ENCODE results near the gene SHISA6. TPM values are rescaled to one million over a fixed set of nuclear protein-coding genes. Genes with fewer than 3 reads are reported as not detected.
"Not testable (repeated sequence)": the region's sequence is repeated elsewhere in the genome, so short reads cannot be mapped to it uniquely, and the experiment has no call there.

Gene SHISA6
- total and polyA plus RNA-seq, 2 donors (not counting 1 experiment from before 2014, with no cell fraction given), result not detected

- Histone ChIP-seq H3K4me2 (ENCODE audit: extremely low read depth, insufficient read depth, low read length) (no peak overlapping the region), H3K4me1 (ENCODE audit: control insufficient read depth, extremely low read depth, insufficient read depth, low read length) (no peaks in the 10 kb centered on the region), H3K9ac (ENCODE audit: insufficient read depth, low read length) (no peak overlapping the region), H3K4me3 (replicated peaks in 1 of 4; ENCODE audit: control extremely low read depth in 1 of 4, insufficient read depth in 1 of 4, low read depth in 3 of 4, low read length in 4 of 4) (no peak overlapping the region), H3K27ac (ENCODE audit: insufficient read depth, low read length) (no peak overlapping the region), H3K27me3 (ENCODE audit: control insufficient read depth, insufficient read depth, low read length) (no peaks in the 10 kb centered on the region), H3K9me3 (ENCODE audit: control insufficient read depth, insufficient read depth, low read depth, low read length) (no peaks in the 10 kb centered on the region), H2AFZ (ENCODE audit: low read length) (no peak overlapping the region), H3K36me3 (ENCODE audit: control insufficient read depth, insufficient read depth, low read length) (no peaks in the 10 kb centered on the region), H3K79me2 (ENCODE audit: control insufficient read depth, insufficient read depth, low read length) (no peaks in the 10 kb centered on the region), H4K20me1 (ENCODE audit: control insufficient read depth, extremely low read depth, insufficient read depth, low read length) (no peaks in the 10 kb centered on the region)
- TF ChIP-seq EZH2 (IDR thresholded peaks at IDR 0.05; ENCODE audit: low read length, missing control alignments), result no peak
- no peak for TF ChIP-seq CTCF (conservative IDR thresholded peaks at IDR 0.05 in 1 of 2, IDR thresholded peaks at IDR 0.05 in 1 of 2; ENCODE audit: low read depth in 1 of 2, low read length in 2 of 2)
- no peak for DNase-seq (ENCODE audit: low read depth in 2 of 2)
Observed at GRCh38 chr17:11300738-11301137, 59.7 kb downstream of the SHISA6 start.

- not testable (repeated sequence) for H3K27ac ChIP-seq (ENCODE audit: insufficient read depth, low read length); DNase-seq (ENCODE audit: low read depth in 2 of 2); H4K20me1 ChIP-seq (ENCODE audit: control insufficient read depth, extremely low read depth, insufficient read depth, low read length); H3K79me2 ChIP-seq (ENCODE audit: control insufficient read depth, insufficient read depth, low read length); H2AFZ ChIP-seq (ENCODE audit: low read length); H3K4me3 ChIP-seq (replicated peaks in 1 of 4; ENCODE audit: control extremely low read depth in 1 of 4, insufficient read depth in 1 of 4, low read depth in 3 of 4, low read length in 4 of 4); H3K9me3 ChIP-seq (ENCODE audit: control insufficient read depth, insufficient read depth, low read depth, low read length); H3K4me2 ChIP-seq (ENCODE audit: extremely low read depth, insufficient read depth, low read length); H3K4me1 ChIP-seq (ENCODE audit: control insufficient read depth, extremely low read depth, insufficient read depth, low read length); H3K27me3 ChIP-seq (ENCODE audit: control insufficient read depth, insufficient read depth, low read length); H3K9ac ChIP-seq (ENCODE audit: insufficient read depth, low read length); H3K36me3 ChIP-seq (ENCODE audit: control insufficient read depth, insufficient read depth, low read length)
Observed at GRCh38 chr17:11301874-11302273, 60.9 kb downstream of the SHISA6 start.

- Histone ChIP-seq H3K79me2 (ENCODE audit: control insufficient read depth, insufficient read depth, low read length) (no peaks in the 10 kb centered on the region), H2AFZ (ENCODE audit: low read length) (no peak overlapping the region), H4K20me1 (ENCODE audit: control insufficient read depth, extremely low read depth, insufficient read depth, low read length) (no peaks in the 10 kb centered on the region), H3K9ac (ENCODE audit: insufficient read depth, low read length) (no peak overlapping the region), H3K4me1 (ENCODE audit: control insufficient read depth, extremely low read depth, insufficient read depth, low read length) (no peaks in the 10 kb centered on the region), H3K4me2 (ENCODE audit: extremely low read depth, insufficient read depth, low read length) (no peak overlapping the region), H3K9me3 (ENCODE audit: control insufficient read depth, insufficient read depth, low read depth, low read length) (peaks cover 2% of the 10 kb centered on the region), H3K36me3 (ENCODE audit: control insufficient read depth, insufficient read depth, low read length) (no peaks in the 10 kb centered on the region), H3K27me3 (ENCODE audit: control insufficient read depth, insufficient read depth, low read length) (no peaks in the 10 kb centered on the region), H3K4me3 (replicated peaks in 1 of 4; ENCODE audit: control extremely low read depth in 1 of 4, insufficient read depth in 1 of 4, low read depth in 3 of 4, low read length in 4 of 4) (no peak overlapping the region), H3K27ac (ENCODE audit: insufficient read depth, low read length) (no peak overlapping the region)
- DNase-seq (ENCODE audit: low read depth in 2 of 2), result no peak
- no peak for TF ChIP-seq EZH2 (IDR thresholded peaks at IDR 0.05; ENCODE audit: low read length, missing control alignments)
- no peak for TF ChIP-seq CTCF (conservative IDR thresholded peaks at IDR 0.05 in 1 of 2, IDR thresholded peaks at IDR 0.05 in 1 of 2; ENCODE audit: low read depth in 1 of 2, low read length in 2 of 2)
Observed at GRCh38 chr17:11302401-11303186, 61.6 kb downstream of the SHISA6 start.

Measured in fibroblast of lung (primary cell).